HFFc6 (cell line): ENCODE measurements around the gene VWA3A. TPM values are rescaled to one million over a fixed set of nuclear protein-coding genes. Genes with fewer than 3 reads are reported as not detected.
"Not testable (repeated sequence)": the region's sequence is repeated elsewhere in the genome, so short reads cannot be mapped to it uniquely, and the experiment has no call there.

Source experiments
- DNase-seq: peaks from one replicate; pipeline ENCODE4 v3.0.0-alpha.2; 2018
- H3K27ac Mint-ChIP-seq: 2 replicates; pipeline ENCODE4 v1.8.0; 2020; ENCODE audit warnings: mild to moderate bottlenecking, mixed read lengths
- H3K27me3 Mint-ChIP-seq: 2 replicates; pipeline ENCODE4 v1.8.0; 2021; ENCODE audit warnings: mild to moderate bottlenecking, moderate library complexity, mixed read lengths; ENCODE audit not compliant: insufficient read depth
- H3K36me3 Mint-ChIP-seq: 2 replicates; pipeline ENCODE4 v1.8.0; 2021; ENCODE audit warnings: low read depth, mixed read lengths
- H3K4me1 Mint-ChIP-seq: 2 replicates; pipeline ENCODE4 v1.8.0; 2020; ENCODE audit warnings: low read depth, mixed read lengths
- H3K4me3 Mint-ChIP-seq: 2 replicates; pipeline ENCODE4 v1.8.0; 2020; ENCODE audit warnings: mild to moderate bottlenecking, moderate library complexity, mixed read lengths
- H3K9me3 Mint-ChIP-seq: 2 replicates; pipeline ENCODE4 v1.8.0; 2020; ENCODE audit warnings: mild to moderate bottlenecking, mixed read lengths
- total RNA-seq, 6 experiments: library from RNA; stranded (reverse); fragmentation: NEBNext Ultra II Directional; extraction: Animal tissue kit (Norgen Biotek cat#: 25700); gene quantifications; 2 replicates in 1 of 6; 3 replicates in 5 of 6; pipeline ENCODE4 v1.2.3, GENCODE V29; 2021
- TF ChIP-seq, protein P1 (sequence below): fragments of 200-600 bp; sonication (generic); IDR thresholded peaks from 2 replicates; pipeline ENCODE4 v1.5.0; 2021; ENCODE audit warnings: antibody characterized with exemption, mild to moderate bottlenecking

The VWA3A gene
- total RNA-seq, 6 experiments from 2014 or later, result 0.09 to 0.41 TPM; not detected in 4

GRCh38 chr16:22147853-22148252 is 55.5 kb downstream of the VWA3A start:
- no peak overlapping the region for H3K27ac Mint-ChIP-seq
- no peak overlapping the region for H3K4me3 Mint-ChIP-seq
- H3K27me3 Mint-ChIP-seq, result peaks cover 48% of the 10 kb centered on the region
- H3K4me1 Mint-ChIP-seq, result no peaks in the 10 kb centered on the region
- H3K9me3 Mint-ChIP-seq, result no peaks in the 10 kb centered on the region
- TF ChIP-seq, protein P1, sequence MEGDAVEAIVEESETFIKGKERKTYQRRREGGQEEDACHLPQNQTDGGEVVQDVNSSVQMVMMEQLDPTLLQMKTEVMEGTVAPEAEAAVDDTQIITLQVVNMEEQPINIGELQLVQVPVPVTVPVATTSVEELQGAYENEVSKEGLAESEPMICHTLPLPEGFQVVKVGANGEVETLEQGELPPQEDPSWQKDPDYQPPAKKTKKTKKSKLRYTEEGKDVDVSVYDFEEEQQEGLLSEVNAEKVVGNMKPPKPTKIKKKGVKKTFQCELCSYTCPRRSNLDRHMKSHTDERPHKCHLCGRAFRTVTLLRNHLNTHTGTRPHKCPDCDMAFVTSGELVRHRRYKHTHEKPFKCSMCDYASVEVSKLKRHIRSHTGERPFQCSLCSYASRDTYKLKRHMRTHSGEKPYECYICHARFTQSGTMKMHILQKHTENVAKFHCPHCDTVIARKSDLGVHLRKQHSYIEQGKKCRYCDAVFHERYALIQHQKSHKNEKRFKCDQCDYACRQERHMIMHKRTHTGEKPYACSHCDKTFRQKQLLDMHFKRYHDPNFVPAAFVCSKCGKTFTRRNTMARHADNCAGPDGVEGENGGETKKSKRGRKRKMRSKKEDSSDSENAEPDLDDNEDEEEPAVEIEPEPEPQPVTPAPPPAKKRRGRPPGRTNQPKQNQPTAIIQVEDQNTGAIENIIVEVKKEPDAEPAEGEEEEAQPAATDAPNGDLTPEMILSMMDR, result no peak
- H3K36me3 Mint-ChIP-seq, result no peaks in the 10 kb centered on the region
- no peak for DNase-seq

GRCh38 chr16:22151246-22151998 is 59.1 kb downstream of the VWA3A start:
- H3K4me3 Mint-ChIP-seq, result no peak overlapping the region

DNA sequence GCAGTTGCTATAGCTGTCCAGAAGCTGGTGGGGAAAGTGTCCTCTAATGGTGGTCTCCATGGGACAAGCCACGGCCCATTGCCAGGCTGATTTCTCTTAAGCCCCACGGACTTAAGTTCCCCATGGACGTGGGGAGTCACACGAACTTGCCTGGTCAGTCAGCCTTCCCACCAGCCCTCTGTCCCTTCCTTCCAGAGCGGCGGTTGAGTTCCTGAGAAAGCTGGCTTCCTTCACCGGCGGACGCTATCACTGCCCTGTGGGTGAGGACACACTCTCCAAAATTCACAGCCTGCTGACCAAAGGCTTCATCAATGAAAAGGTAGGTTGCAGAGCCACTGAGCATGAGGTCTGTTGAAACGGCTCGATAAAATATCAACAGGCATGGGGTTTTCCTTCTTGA is 60.0 kb downstream of the VWA3A start:
- H3K4me3 Mint-ChIP-seq, result no peak overlapping the region

More at GRCh38 chr16:22151246-22151998, 59.1 kb downstream of the VWA3A start:
- H3K9me3 Mint-ChIP-seq, result no peaks in the 10 kb centered on the region
- H3K4me1 Mint-ChIP-seq, result no peaks in the 10 kb centered on the region
- H3K27me3 Mint-ChIP-seq, result peaks cover 39% of the 10 kb centered on the region
- DNase-seq, result no peak
- H3K27ac Mint-ChIP-seq, result no peak overlapping the region
- H3K36me3 Mint-ChIP-seq, result no peaks in the 10 kb centered on the region
- TF ChIP-seq, protein P1, result no peak

GRCh38 chr16:22153078-22153477 is 60.7 kb downstream of the VWA3A start:
- H3K36me3 Mint-ChIP-seq, H3K27ac Mint-ChIP-seq, H3K4me3 Mint-ChIP-seq, DNase-seq, H3K4me1 Mint-ChIP-seq, H3K9me3 Mint-ChIP-seq: not testable (repeated sequence)
- H3K27me3 Mint-ChIP-seq, result peaks cover 30% of the 10 kb centered on the region

More for the DNA sequence above, 60.0 kb downstream of the VWA3A start:
- Mint-ChIP-seq H3K27ac (no peak overlapping the region), H3K4me1 (no peaks in the 10 kb centered on the region), H3K9me3 (no peaks in the 10 kb centered on the region), H3K27me3 (peaks cover 34% of the 10 kb centered on the region), H3K36me3 (no peaks in the 10 kb centered on the region)
- TF ChIP-seq, protein P1, result no peak
- no peak for DNase-seq

GRCh38 chr16:22161401-22161800 is 69.1 kb downstream of the VWA3A start:
- no peak overlapping the region for H3K4me3 Mint-ChIP-seq

More at GRCh38 chr16:22161401-22161800, 69.1 kb downstream of the VWA3A start:
- no peak for DNase-seq
- TF ChIP-seq, protein P1, result no peak
- Mint-ChIP-seq H3K27me3 (peaks cover 24% of the 10 kb centered on the region), H3K27ac (no peak overlapping the region), H3K9me3 (peaks cover 5% of the 10 kb centered on the region; the same call in 1 of the 2 replicates), H3K36me3 (no peaks in the 10 kb centered on the region), H3K4me1 (no peaks in the 10 kb centered on the region)
